ENCODE results near the gene GRAMD1A.

The GRAMD1A gene

GRCh38 chr19:35075202-35076025 is 75.3 kb downstream of the GRAMD1A start:
- no peak overlapping the region for H3K4me3 ChIP-seq (ENCODE audit: insufficient read length, low read depth)
- H3K9me3 ChIP-seq (ENCODE audit: insufficient read depth, low read length): 0 out of 2 replicates have a peak, but pooled peaks cover 2% of the 10 kb centered on the region
- H3K36me3 ChIP-seq (ENCODE audit: insufficient read depth, insufficient read length, low read length): no peaks in the 10 kb centered on the region
- H3K9ac ChIP-seq (ENCODE audit: insufficient read length, low read depth): no peak overlapping the region
- TF ChIP-seq ZNF274 (IDR thresholded peaks at IDR 0.05; ENCODE audit: low read depth, low read length) (no peak), SUZ12 (IDR thresholded peaks at IDR 0.05; ENCODE audit: extremely low read depth, insufficient read depth, insufficient read length) (no peak), YY1 (IDR thresholded peaks at IDR 0.05; ENCODE audit: insufficient read depth, insufficient read length) (no peak)
- peaks cover 3% of the 10 kb centered on the region for H3K4me1 ChIP-seq (ENCODE audit: insufficient read depth, insufficient read length)
- no peaks in the 10 kb centered on the region for H3K27me3 ChIP-seq (ENCODE audit: insufficient read depth, insufficient read length)
- no peak for DNase-seq (ENCODE audit: low read depth, low spot score)

GRCh38 chr19:35076026-35076370 is 75.9 kb downstream of the GRAMD1A start:
- Histone ChIP-seq H3K9ac (ENCODE audit: insufficient read length, low read depth) (no peak overlapping the region), H3K27me3 (ENCODE audit: insufficient read depth, insufficient read length) (no peaks in the 10 kb centered on the region), H3K4me1 (ENCODE audit: insufficient read depth, insufficient read length) (peaks cover 3% of the 10 kb centered on the region), H3K36me3 (ENCODE audit: insufficient read depth, insufficient read length, low read length) (no peaks in the 10 kb centered on the region), H3K9me3 (ENCODE audit: insufficient read depth, low read length) (no peaks in the 10 kb centered on the region), H3K4me3 (ENCODE audit: insufficient read length, low read depth) (no peak overlapping the region)
- TF ChIP-seq SUZ12 (IDR thresholded peaks at IDR 0.05; ENCODE audit: extremely low read depth, insufficient read depth, insufficient read length) (no peak), YY1 (IDR thresholded peaks at IDR 0.05; ENCODE audit: insufficient read depth, insufficient read length) (no peak), ZNF274 (IDR thresholded peaks at IDR 0.05; ENCODE audit: low read depth, low read length) (no peak)
- DNase-seq (ENCODE audit: low read depth, low spot score): no peak
